ENCODE measurements around the gene RASGRP4.
"Not testable (repeated sequence)": the region's sequence is repeated elsewhere in the genome, so short reads cannot be mapped to it uniquely, and the experiment has no call there.

Gene RASGRP4

DNA sequence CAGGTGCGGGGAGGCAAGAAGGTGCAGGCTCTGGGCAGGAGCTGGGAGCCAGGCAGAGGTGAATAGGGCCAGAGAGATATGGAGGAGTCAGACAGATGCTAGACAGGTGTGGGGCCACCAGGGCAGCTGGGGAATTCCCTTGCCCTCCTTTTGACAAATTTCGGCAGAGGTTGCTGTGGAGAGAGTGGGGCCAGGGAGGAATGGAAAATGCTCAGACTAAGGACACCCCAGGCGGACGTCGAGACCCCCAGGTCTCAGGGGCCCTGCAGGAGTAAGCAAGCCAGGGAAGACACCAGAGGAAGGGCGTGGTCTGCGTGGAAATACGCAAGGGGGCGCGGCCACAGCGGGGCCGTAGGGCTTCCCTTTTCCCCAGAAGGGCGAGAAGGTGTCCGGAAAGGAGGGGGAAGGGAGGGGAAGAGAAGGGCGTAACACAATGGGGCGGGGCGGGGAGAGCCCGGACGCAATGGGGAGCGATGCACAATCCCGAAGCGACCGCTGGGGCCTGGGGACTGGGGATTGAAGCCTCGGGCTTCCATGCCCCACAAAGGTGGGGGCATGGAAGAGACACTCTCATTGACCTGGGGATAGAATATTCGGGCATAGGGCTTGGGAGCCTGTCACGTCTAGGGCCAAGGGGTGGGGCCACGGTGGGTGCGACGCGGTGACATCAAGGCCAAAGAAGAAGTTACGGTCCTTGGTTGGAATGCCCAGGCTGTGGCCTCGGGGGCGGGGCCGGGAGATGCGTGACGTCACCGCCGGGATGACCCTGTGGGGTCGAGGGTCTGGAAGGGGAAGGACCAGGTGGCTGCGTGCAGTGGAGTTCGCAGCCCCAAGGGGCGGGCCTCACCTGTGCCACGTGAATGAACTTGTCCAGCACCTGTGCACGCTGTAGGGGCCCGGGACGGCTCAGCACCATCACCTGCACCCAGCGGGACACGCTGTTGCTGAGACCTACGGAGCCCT, 8.2 kb downstream of the RASGRP4 start:
- DNase-seq (ENCODE audit: extremely low read depth in 1 of 2, low read depth in 1 of 2) = no peak

DNA sequence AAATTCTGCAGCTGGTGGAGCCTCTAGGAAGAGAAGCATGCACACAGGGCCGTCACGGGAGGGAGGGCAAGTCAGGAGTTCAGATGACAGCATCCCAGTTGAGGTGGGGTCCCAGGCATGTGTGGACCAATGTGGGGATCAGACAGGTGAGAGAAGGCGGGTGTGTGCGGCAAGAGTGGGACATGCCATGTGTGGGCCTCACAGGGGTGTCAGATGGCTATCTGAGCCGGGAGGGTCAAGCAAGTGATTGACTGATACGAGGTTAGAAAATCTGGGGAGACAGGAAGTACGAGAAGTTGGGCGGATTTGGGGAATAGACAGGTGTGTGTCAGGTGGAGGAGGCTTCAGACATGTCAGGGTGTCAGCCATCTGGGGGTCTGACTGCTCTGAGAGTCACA, 8.9 kb downstream of the RASGRP4 start:
- DNase-seq (ENCODE audit: extremely low read depth in 1 of 2, low read depth in 1 of 2) = no peak

DNA sequence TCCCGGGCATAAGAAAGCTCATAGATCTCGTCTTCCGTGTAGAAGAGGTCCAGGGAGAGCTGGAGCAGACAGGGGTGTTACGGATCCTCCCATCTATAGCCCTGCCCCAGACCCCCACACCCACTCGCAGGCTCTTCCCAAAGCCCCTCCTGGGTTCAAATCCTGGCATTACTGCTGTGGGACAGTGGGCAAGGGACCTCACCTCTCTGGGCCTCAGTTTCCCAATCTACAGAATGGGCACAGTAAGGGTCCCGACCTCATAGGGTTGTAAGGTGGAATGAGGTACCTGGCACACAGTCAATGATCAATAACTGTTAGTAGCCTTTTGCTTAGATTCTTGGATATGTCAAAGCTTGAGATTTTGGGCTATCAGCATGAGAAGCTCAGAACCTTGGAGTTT, 12.6 kb downstream of the RASGRP4 start:
- DNase-seq (ENCODE audit: extremely low read depth in 1 of 2, low read depth in 1 of 2) = no peak

DNA sequence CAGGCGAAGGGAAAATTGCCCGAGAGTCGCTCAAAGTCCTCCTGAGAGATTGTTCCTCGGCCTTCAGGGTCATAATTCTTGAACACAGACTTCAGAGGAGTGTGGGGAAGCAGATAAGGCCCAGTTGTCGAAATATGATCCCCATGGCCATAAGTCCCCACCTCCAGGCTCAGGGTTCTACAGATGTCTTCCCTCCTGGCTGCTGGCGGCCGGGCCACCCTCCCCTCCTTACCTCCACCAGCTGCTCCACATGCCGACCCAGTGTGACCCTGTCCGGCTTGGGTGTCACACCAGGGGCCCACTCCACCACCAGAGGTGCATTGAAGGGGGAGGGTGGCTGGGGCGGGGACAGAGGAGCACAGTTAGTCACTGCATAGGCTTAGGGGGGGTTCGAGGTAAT, 13.1 kb downstream of the RASGRP4 start:
- no peak for DNase-seq (ENCODE audit: extremely low read depth in 1 of 2, low read depth in 1 of 2)

DNA sequence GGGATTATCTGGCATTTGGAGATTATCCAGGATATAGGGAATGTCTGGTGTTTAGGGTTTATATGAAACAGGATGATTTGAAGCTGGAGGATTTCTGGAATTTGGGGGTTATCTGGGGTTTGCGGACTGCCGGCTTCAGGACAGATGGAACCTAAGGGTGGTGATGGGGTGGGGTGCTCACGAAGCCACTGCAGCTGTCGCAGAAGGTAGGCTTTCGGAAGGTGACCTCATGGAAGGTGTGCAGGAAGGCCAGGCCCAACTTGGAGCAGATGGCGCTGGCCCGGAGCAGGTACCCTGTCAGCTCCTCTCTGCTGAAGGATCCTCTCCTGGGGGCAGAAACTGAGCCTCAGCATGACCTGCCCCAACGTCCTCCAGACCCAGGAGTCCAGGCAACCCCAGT, 13.5 kb downstream of the RASGRP4 start:
- no peak for DNase-seq (ENCODE audit: extremely low read depth in 1 of 2, low read depth in 1 of 2)

DNA sequence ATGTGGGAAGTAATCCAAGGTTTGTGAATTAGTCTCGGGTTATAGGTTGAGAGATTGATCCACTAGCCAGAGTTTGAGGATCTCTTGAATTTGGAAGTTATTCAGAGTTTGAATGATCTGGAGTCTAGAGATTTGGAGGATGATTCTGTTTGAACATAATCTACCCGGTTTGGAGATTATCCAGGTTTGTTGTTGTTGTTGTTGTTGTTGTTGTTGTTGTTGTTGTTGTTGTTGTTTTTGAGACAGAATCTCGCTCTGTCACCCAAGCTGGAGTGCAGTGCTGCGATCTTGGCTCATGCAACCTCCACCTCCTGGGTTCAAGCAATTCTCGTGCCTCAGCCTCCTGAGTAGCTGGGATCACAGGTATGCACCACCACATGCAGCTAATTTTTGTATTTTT, 14.1 kb downstream of the RASGRP4 start:
- not testable (repeated sequence) for DNase-seq (ENCODE audit: extremely low read depth in 1 of 2, low read depth in 1 of 2)

DNA sequence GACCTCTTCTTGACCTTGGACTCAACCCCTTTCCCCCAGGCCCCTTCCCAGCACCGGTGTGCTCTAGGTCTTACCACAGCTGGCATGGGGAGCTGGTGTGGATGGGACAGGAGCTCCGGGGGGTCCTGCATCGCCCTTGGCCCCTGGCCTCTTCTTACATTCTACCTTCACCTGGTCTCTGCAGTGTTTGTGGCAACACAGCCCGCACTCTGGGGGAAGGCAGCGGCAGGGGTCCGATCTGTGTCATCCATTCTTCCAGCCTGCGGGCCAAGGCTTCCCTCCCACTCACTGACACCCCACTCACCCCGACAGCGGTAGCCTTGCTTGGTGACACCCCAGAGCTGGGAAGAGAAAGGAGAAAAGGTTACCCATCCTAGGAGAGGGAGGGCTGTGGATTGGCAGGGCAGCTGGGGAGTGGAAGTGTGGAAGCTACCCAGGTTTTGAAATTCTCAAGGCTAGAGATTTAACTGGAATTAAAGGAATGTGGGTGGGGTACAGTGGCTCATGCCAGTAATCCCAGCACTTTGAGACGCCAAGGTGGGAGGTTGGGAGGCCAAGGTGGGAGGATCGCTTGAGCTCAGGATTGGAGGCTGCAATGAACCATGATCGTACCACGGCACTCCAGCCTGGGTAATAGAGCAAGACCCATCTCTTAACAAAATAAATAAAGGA, 14.8 kb downstream of the RASGRP4 start:
- DNase-seq (ENCODE audit: extremely low read depth in 1 of 2, low read depth in 1 of 2) = no peak

DNA sequence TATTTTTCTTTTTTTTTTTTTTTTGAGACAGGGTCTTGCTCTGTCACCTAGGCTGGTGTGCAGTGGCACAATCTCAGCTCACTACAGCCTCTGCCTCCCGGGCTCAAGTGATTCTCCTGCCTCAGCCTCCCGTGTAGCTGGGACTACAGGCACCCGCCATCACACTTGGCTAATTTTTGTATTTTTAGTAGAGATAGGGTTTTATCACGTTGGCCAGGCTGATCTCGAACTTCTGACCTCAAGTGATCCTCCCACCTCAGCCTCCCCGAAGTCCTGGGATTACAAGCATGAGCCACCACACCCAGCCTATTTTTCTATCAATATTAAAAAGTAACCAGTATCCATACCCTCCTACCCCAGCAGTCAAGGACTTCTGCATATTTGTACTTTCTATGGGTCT, 15.6 kb downstream of the RASGRP4 start:
- DNase-seq (ENCODE audit: extremely low read depth in 1 of 2, low read depth in 1 of 2) = not testable (repeated sequence)

DNA sequence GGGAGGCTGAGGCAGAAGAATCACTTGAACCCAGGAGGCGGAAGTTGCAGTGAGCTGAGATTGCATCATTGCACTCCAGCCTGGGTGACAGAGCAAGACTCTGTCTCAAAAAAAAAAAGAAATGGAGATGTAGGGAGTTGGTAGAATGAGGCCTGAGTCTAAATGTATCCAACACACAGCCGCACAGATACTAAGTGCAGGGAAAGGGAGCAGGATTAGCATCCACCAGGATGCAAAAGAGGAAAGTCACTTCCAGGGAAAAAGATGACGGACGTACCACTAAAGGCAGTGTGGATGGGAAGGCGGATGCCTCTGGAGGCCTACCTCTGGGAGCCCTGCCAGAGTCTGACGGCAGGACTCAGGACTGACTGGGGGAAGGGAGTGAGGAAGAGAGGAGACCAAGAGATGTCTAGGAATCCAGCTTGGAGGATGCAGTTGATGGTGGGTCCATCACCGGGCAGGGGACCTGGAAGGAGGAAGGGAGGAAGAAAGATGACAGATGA, 16.3 kb downstream of the RASGRP4 start:
- DNase-seq (ENCODE audit: extremely low read depth in 1 of 2, low read depth in 1 of 2) = no peak

DNA sequence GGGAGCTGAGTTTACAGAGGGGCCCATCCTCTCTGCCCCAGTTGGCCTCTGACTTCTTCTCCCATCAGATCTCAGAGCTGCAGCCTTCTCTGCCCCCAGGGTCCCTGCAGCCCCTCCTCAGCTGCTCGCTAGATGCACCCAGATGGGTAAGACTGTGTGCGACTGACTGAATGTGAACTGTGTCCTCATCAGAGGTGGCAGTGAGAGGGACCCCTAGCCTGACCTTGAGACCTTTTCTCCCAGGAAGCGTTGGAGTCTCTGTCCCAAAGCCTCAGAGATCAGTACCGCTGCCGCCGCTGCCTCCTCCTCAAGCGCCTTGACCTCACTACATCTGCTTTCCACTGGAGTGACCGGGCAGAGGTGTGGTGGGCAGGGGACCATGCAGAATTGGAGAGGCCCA, 20.7 kb downstream of the RASGRP4 start:
- DNase-seq (ENCODE audit: extremely low read depth in 1 of 2, low read depth in 1 of 2) = no peak

DNA sequence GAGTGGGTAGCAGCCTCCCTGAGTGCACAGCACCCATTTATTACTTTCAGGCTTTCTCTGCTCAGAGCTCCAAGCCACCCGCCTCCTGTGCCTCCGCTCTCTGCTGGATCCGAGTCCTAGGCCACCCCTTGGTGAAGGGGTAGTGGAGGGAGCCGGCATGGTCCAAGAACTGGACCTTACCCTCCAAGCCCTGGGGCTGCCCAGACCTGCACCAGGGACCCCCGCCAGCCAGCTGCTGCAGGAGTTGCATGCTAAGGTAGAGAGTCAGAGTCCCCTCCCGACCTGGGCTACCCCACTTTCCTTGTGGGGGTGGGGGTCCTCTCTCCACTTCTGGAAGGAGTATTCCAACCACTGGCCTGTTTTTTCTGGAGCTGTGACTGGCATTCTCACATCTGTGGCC, 21.2 kb downstream of the RASGRP4 start:
- DNase-seq (ENCODE audit: extremely low read depth in 1 of 2, low read depth in 1 of 2) = no peak

DNA sequence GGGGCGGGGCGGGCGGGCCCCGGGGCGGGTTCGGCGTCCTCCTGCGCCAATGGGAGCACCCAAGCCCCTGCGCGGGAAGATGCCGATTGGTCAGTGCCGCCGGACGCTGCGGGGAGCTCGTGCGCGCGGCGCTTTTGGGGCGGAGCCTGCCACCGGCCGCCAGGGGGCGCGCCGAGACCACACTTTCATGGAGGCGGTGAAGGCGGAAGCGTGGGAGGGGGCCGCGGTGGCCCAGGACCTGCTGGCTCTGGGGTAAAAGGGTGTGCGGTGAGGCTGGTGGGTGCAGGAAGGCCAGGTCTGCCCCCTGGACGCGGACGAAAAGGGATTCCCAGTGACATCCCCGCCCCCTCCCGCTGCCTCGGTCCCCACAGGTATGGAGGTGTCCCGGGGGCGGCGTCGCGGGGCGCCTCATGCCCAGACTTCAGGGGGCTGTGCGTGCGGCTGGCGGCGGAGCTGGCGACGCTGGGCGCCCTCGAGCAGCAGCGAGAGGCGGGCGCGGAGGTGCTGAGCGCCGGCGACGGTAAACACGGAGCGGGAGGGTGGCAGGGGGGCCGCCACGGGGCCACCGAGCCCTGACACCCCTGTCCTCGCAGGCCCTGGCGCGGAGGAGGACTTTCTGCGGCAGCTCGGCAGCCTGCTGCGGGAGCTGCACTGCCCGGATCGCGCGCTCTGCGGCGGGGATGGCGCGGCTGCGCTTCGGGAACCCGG, 22.9 kb downstream of the RASGRP4 start, which contains the start of gene FAM98C:
FAM98C (plus strand) TSS at position 127 of the 708 bp plus-strand sequence; CDS start at position 188, 61 bp downstream.
- DNase-seq (ENCODE audit: extremely low read depth in 1 of 2, low read depth in 1 of 2) = peak; percentile 94 to 96

DNA sequence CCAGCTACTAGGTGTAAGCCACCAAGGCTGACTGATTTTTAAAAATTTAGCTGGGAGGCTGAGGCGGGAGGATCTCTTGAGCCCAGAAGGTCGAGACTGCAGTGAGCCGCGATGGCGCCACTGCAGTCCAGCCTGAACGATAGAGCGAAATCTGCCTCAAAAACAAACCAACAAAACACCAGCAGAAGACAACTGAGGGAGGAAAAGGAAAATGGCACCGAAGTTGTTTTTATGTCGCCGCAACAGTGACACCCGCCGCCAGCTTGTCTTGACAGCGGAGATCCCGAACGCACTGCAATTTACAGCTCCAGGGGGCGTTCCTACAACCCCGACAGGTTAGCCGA, 23.4 kb downstream of the RASGRP4 start:
- no peak for DNase-seq (ENCODE audit: extremely low read depth in 1 of 2, low read depth in 1 of 2)

DNA sequence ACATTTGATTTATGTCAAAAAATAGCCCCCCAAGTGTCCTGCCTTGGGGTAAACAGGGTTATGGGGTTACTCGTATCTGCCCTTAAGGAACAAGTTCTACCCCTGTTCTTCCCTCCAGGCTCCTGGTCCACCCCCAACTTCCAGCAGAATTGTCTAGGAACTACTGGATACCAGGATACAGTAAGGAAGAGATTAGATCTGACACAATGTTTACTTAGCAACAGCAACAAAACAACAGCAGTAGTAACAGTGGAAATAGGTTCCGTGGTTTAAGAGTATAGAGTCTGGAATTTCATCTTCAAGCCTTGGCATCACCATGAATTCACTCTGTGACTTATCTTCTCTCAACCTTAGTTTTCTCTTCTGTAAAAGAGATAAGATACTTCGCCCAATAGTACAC, 24.9 kb downstream of the RASGRP4 start:
- no peak for DNase-seq (ENCODE audit: extremely low read depth in 1 of 2, low read depth in 1 of 2)

DNA sequence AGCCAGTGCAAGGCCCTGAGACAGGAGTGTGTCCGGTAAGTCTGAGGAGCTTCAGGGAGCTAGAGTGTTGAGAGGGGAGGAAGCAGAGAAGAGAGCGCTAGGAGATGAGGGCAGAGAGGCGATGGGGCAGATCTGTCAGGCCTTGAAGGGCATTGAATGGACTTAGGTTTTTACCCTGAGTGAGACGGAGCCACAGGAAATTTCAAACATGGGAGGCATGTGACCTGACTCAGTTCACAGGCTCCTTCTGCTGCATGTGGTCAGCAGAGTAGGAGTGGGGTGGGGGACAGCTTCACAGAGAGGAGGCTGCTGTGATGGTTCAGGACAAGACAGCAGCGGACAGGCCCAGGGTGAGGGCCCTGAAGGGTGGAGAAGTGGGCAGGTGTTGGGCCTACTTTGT, 25.7 kb downstream of the RASGRP4 start:
- no peak for DNase-seq (ENCODE audit: extremely low read depth in 1 of 2, low read depth in 1 of 2)

DNA sequence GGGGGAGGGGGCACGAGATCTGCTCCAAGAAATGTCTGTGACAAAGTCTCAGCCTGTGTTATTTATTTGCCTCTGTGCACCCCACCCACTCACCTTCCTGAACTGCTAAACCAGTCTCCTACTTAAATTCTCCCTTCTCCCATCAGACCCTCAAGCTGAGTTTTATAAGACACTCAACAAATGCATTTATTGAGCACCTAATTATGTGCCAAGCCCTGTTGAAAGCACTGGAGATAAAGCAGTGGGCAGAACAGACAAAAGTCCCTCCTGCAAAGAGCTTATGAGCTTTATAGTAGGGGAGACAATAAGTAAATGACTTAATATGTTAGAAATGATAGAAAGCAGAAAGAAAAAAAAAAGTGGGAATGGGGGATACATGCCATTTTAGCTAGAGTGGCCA, 26.5 kb downstream of the RASGRP4 start:
- no peak for DNase-seq (ENCODE audit: extremely low read depth in 1 of 2, low read depth in 1 of 2)

DNA sequence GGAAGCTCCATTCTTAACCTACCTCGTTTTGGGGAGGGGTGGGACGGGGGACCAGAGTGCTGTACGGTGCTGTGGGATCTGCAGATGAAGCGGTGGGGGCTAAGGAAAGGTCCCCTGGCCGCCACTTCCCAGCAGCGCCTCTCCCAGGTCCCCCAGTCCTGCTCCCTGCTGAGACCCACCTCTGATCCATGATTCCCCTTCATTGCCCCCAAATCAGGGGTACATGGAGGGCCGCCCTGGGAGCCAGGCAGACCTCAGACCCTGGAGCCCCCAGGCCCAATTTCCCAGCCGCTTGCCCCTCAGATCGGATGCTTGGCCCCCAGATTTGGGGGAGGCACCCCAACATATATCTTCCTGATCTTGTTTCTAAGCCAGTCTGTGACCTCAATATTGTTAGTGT, 26.9 kb downstream of the RASGRP4 start:
- DNase-seq (ENCODE audit: extremely low read depth in 1 of 2, low read depth in 1 of 2) = no peak

DNA sequence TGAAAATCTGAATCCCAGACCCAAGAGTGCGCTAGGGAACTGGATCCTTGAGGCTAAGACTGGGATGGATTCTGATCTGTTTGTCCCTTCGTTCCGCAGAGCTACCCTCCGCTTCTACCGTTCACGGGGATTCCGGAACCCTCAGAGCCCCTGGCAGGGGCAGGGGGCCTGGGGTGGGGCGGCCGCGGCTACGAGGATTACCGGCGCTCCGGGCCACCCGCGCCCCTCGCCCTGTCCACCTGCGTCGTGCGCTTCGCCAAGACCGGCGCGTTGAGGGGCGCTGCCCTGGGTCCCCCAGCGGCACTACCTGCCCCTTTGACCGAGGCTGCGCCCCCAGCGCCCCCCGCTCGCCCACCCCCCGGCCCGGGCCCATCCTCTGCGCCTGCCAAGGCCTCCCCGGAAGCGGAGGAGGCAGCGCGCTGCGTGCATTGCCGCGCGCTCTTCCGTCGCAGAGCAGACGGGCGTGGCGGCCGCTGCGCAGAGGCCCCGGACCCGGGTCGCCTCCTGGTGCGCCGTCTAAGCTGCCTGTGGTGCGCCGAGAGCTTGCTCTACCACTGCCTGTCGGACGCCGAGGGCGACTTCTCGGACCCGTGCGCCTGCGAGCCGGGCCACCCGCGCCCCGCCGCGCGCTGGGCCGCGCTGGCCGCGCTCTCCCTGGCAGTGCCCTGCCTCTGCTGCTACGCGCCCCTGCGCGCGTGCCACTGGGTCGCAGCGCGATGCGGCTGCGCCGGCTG, 30.5 kb downstream of the RASGRP4 start:
- DNase-seq (ENCODE audit: extremely low read depth in 1 of 2, low read depth in 1 of 2) = no peak

DNA sequence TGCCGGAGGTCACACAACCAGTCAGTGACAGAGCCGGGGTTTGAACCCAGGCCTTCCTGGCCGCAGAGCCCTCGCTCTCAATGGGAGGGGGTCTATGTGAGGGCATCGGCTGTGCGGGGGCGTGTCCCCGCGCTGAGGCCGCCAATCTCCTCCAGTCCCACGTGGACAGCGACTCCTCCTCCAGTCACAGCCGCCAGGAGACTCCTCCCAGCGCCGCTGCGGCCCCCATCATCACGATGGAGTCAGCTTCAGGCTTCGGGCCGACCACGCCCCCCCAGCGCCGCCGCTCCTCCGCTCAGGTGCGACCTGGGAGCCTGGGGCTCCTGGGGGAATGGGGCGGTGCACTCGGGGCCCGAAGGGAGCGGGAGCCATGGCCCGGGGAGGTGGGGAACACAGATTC, 31.5 kb downstream of the RASGRP4 start:
- DNase-seq (ENCODE audit: extremely low read depth in 1 of 2, low read depth in 1 of 2) = peak in 1 of 2 donors; percentile 33

DNA sequence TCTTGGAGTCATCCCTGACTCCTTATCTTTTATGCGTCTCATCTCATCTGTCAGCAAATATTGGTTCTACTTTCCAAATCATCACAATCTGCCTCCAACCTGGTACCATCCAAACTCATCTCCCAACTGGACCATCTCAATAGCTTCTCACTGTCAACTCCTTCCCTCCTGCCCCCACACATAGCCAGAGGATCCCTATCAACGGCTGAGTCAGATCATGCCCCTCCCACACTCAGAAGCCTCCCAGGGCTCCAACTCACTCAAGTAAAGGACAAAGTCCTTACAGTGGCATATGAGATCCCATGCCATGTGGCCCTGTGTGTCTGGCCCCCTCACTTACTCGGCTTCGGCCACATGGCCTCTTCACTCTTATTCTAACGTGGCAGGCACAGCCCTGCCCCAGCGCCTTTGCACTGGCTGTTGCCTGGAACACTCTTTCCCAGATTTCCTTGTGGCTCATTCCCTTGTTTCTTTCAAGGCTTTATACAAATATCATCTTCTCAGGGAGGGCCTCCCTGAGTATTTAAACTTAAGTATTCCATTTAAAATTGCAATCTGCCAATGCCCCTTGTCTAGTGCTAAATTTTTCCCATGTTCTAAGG, 33.2 kb downstream of the RASGRP4 start:
- no peak for DNase-seq (ENCODE audit: extremely low read depth in 1 of 2, low read depth in 1 of 2)
